Right lobe of liver (tissue), 6 donors: ENCODE data around the gene TMEM131L. TPM values are rescaled to one million over a fixed set of nuclear protein-coding genes. Genes with fewer than 3 reads are reported as not detected.

Experiments used
- ATAC-seq, 4 donors: fragments of 200-7000 bp; cut with Tn5 transposase; one replicate each; pipeline ENCODE4 v1.9.1; 2020; ENCODE audit warnings: mild to moderate bottlenecking in 4 of 4, moderate library complexity in 4 of 4
- DNase-seq, 3 donors: peaks; one replicate each; pipeline ENCODE4 v3.0.0-alpha.2; 2020
- H3K27ac ChIP-seq, 3 donors: fragments of 200-600 bp; one replicate each; pipeline ENCODE4 v1.8.0; 2022
- H3K27me3 ChIP-seq, 2 donors: fragments of 200-600 bp; one replicate each; pipeline ENCODE4 v1.8.0; 2022
- H3K36me3 ChIP-seq, 4 donors: fragments of 200-600 bp; sonication (generic) in 1 of 4; one replicate each; pipeline versions ENCODE4 v1.5.1 to v1.8.0; 2017 to 2022; ENCODE audit warnings: control low read depth in 1 of 4
- H3K4me1 ChIP-seq, 4 donors: fragments of 200-600 bp; sonication (generic) in 1 of 4; one replicate each; pipeline versions ENCODE4 v1.5.1 to v1.8.0; 2017 to 2022; ENCODE audit warnings: control low read depth in 1 of 4
- H3K4me3 ChIP-seq, 3 donors: fragments of 200-600 bp; one replicate each; pipeline ENCODE4 v1.8.0; 2022
- H3K9me3 ChIP-seq, 4 donors: fragments of 200-600 bp; sonication (generic) in 1 of 4; one replicate each; pipeline versions ENCODE4 v1.5.1 to v1.8.0; 2017 to 2022; ENCODE audit warnings: control low read depth in 1 of 4
- CTCF ChIP-seq, 4 donors: fragments of 200-600 bp in 3 of 4; fragments of 450-650 bp in 1 of 4; IDR thresholded peaks; one replicate each; pipeline versions ENCODE4 v1.5.1 to v1.8.0; 2016 to 2022; ENCODE audit warnings: antibody characterized with exemption in 4 of 4, mild to moderate bottlenecking in 2 of 4
- POLR2A ChIP-seq: fragments of 450-650 bp; IDR thresholded peaks from one replicate; pipeline ENCODE4 v1.6.1; 2017; ENCODE audit warnings: antibody characterized with exemption, mild to moderate bottlenecking
- WGBS: methylation state at CpG from one replicate; pipeline ENCODE4 v1.1.6; 2018; ENCODE audit warnings: low coverage, low lambda C conversion rate; ENCODE audit not compliant: insufficient coverage; ENCODE audit errors: missing lambda C conversion rate; 5-methylcytosine and 5-hydroxymethylcytosine counted together
- intact Hi-C, 2 donors: fragments of 100-400 bp; cut with DNase I; formaldehyde crosslinking; loops; one replicate each; pipeline versions ENCODE4 v1.11.2 to v1.14.1; 2022
- total RNA-seq, 6 experiments: library from RNA; depleted of rRNA in 2 of 6; stranded (reverse); fragments of >200 nt in 2 of 6; fragmentation: NEBNext Ultra II Directional in 3 of 6; extraction: Animal tissue kit (Norgen Biotek cat#: 25700) in 3 of 6; gene quantifications; one replicate each; pipeline versions ENCODE4 v1.1.0 to v1.2.4, GENCODE V29; 2016 to 2023
- donor health status: DM: no; HTN: yes; CAD: no.
- donor health status: DM: no; HTN: no; CAD: no.
- donor health status: DM: no; HTN: no; CAD: no.
- donor health status: DM: no; HTN: yes; CAD: no.
- donor health status: DM: no; HTN: yes; CAD: no.

Gene TMEM131L
- total RNA-seq, 6 experiments from 2014 or later: 13.2 to 19.6 (median 14.8) TPM

GRCh38 chr4:153471698-153472093, 5.5 kb downstream of the TMEM131L start:
- Histone ChIP-seq H3K27me3 (no peaks in the 10 kb centered on the region), H3K9me3 (no peaks in the 10 kb centered on the region), H3K27ac (peak overlapping the region; percentile 2 to 89 (median 77)), H3K4me1 (peaks cover 0 to 35% (median 14%) of the 10 kb centered on the region in 4 donors), H3K36me3 (peaks cover 0 to 17% (median 2%) of the 10 kb centered on the region in 4 donors), H3K4me3 (peak overlapping the region in 2 of 3 donors; percentile 41 to 50)
- ATAC-seq (peak; percentile 24 to 52 (median 42)), DNase-seq (no peak)
- no peak for TF ChIP-seq POLR2A
- no peak for TF ChIP-seq CTCF (IDR thresholded peaks at IDR 0.05)
- intact Hi-C loops: no loop called here
- 27% methylated on average over 5 of the region's 5 CpGs for WGBS

DNA sequence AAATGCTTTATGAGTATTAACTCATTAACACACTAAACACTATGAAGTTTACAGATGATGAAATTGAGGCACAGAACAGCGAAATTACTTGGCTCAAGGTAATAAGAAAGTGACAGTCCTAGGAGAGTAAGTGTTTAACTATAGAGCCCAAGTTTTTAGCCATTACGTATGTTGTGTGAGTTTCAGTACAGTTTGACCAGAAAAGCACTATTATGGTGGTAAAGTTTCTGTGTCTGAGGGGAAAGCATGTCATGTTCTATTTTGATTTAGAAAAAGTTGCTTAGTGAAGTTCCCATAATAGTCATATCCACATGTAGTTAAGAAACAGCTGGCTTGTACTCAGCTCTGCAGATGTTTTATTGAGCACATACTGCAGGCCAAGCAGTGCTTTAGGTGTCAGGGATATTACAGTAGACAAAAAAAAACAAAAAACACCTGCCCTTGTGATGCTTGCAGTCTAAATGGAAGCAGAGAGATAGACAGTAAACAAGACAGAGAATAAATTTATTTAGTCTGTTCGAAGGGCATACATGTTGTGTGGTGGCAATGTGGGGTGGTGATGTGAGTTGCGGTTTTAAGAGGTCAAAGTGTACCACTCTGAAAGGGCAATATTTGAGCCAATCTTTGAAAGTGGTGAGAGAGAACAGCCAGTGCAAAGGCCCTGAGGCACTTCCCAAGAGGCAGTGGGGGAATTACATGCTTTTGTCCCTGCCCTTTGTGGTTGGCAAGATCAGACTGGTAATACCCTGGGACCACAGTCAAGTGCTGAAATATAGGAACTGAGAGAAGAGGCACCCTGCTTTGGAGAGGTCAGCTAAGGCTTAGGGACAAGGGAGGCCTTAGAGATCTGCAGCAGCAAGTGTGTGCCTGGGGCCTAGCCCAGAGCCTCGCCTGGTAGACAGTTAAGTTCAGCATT, 6.2 kb downstream of the TMEM131L start:
- no peak for TF ChIP-seq CTCF (IDR thresholded peaks at IDR 0.05)
- TF ChIP-seq POLR2A: no peak
- ATAC-seq (peak in 1 of 4 donors; percentile 31), DNase-seq (no peak)
- intact Hi-C loops: no loop called here
- H3K27ac ChIP-seq: peak overlapping the region; percentile 2 to 89 (median 77)
- H3K9me3 ChIP-seq: no peaks in the 10 kb centered on the region
- H3K36me3 ChIP-seq: peaks cover 0 to 17% (median 2%) of the 10 kb centered on the region in 4 donors
- no peaks in the 10 kb centered on the region for H3K27me3 ChIP-seq
- peaks cover 0 to 34% (median 14%) of the 10 kb centered on the region in 4 donors for H3K4me1 ChIP-seq
- 23% methylated on average over 4 of the region's 5 CpGs for WGBS
- peak overlapping the region in 2 of 3 donors; percentile 41 to 50 for H3K4me3 ChIP-seq

DNA sequence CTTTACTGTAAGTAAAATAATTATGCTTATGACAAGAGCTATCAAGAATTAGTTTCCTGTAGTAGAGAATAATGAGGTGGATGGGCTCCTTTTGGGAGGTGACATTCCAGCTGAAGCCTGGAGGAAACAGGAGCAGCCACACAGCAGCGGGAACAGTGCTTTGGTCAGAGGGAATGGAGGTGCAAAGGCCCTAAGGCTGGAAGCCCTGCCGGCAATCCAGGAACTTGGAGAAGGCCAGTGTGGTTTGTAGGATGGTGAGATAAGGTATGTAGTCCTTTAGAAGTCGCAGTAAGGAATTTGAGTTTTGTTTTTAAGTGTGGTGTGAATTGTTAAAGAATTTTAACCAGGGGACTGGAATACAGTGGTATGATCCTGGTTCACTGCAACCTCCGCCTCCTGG, 8.1 kb downstream of the TMEM131L start:
- DNase-seq: no peak
- TF ChIP-seq POLR2A (no peak), CTCF (IDR thresholded peaks at IDR 0.05) (no peak)

DNA sequence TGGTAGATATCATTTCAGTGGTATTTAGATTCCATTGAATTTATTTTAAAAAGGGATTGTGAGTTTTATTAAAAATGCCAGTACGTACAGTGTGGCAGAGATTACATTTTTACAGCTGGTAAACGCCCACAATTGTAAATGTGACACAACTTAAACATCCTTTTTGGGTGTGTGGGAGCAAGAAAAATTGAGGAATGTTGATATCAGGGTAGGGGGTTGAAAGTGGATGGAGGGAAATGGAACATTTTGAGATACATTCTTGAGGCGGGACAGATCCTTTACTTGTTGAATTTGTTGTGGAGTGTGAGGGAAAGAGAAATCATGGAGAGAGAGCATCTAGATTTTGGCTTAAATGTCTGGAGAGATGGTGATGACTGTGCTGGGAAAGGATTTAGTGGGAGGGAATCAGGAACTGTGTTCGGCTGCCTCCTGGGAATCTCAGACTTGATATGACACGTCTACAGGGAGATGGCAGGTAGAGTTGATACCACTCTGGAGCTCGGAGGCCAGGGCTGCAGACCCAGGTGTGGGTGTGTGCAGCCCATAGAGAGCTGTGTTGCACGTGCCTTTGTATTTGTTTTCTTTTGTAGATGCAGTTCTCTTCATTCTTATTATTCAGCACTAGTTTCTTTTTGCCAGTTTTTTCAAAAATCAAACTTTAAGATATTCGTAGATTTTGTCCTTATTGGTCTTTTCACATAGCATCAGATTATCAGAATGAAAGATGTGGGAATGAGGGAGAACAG, 10.8 kb downstream of the TMEM131L start:
- ATAC-seq (no peak), DNase-seq (no peak)
- Histone ChIP-seq H3K27ac (no peak overlapping the region), H3K27me3 (no peaks in the 10 kb centered on the region), H3K4me3 (no peak overlapping the region), H3K36me3 (peaks cover 0 to 17% (median 2%) of the 10 kb centered on the region in 4 donors), H3K4me1 (peaks cover 0 to 10% (median 4%) of the 10 kb centered on the region in 4 donors), H3K9me3 (no peaks in the 10 kb centered on the region)
- 78% methylated on average over 7 of the region's 8 CpGs for WGBS
- TF ChIP-seq POLR2A (no peak), CTCF (IDR thresholded peaks at IDR 0.05) (no peak)
- intact Hi-C loops: no loop called here

More for the DNA sequence above, 8.1 kb downstream of the TMEM131L start:
- Histone ChIP-seq H3K27me3 (no peaks in the 10 kb centered on the region), H3K9me3 (no peaks in the 10 kb centered on the region), H3K4me1 (peaks cover 0 to 20% (median 8%) of the 10 kb centered on the region in 4 donors), H3K4me3 (no peak overlapping the region), H3K36me3 (peaks cover 0 to 17% (median 2%) of the 10 kb centered on the region in 4 donors), H3K27ac (no peak overlapping the region)
- intact Hi-C loops: no loop called here
- ATAC-seq: no peak
- 100% methylated on average over 2 of the region's 4 CpGs for WGBS
